Loucy (cell line): ENCODE measurements around the gene ASPSCR1.

ENCODE experiments used
- H2AFZ ChIP-seq: fragments of 200-600 bp; sonication (generic); 2 replicates; pipeline ENCODE4 v1.6.0; 2016; ENCODE audit warnings: antibody characterized with exemption, mild to moderate bottlenecking, low read length, moderate library complexity
- H3F3A ChIP-seq: fragments of 200-600 bp; 2 replicates; pipeline ENCODE4 v1.6.0; 2016; ENCODE audit warnings: antibody characterized with exemption, low read depth, mild to moderate bottlenecking
- H3K27me3 ChIP-seq: fragments of 200-600 bp; sonication (generic); 2 replicates; pipeline ENCODE4 v1.6.1; 2014; ENCODE audit warnings: low read length, mild to moderate bottlenecking; ENCODE audit not compliant: insufficient read depth, poor library complexity, severe bottlenecking
- H3K36me3 ChIP-seq: fragments of 200-600 bp; sonication (generic); 2 replicates; pipeline ENCODE4 v1.6.1; 2016; ENCODE audit warnings: low read length; ENCODE audit not compliant: insufficient read depth
- H3K4me1 ChIP-seq: fragments of 200-600 bp; sonication (generic); 2 replicates; pipeline ENCODE4 v1.5.1; 2014; ENCODE audit warnings: low read length, mild to moderate bottlenecking; ENCODE audit not compliant: insufficient read depth, poor library complexity, severe bottlenecking
- H3K4me2 ChIP-seq: fragments of 200-600 bp; sonication (generic); 2 replicates; pipeline ENCODE4 v1.6.0; 2014; ENCODE audit warnings: antibody characterized with exemption, low read length, low read depth, mild to moderate bottlenecking; ENCODE audit not compliant: poor library complexity, severe bottlenecking
- H3K4me3 ChIP-seq: fragments of 200-600 bp; sonication (generic); 2 replicates; pipeline ENCODE4 v1.5.1; 2014; ENCODE audit warnings: low read length, mild to moderate bottlenecking, mixed read lengths; ENCODE audit not compliant: poor library complexity, severe bottlenecking
- H3K79me2 ChIP-seq: fragments of 200-600 bp; sonication (generic); 2 replicates; pipeline ENCODE4 v1.6.1; 2014; ENCODE audit warnings: low read length; ENCODE audit not compliant: insufficient read depth
- H3K9ac ChIP-seq: fragments of 200-600 bp; sonication (generic); 2 replicates; pipeline ENCODE4 v1.6.0; 2014; ENCODE audit warnings: mild to moderate bottlenecking, low read depth, low read length, moderate library complexity; ENCODE audit not compliant: poor library complexity, severe bottlenecking
- H3K9me2 ChIP-seq: fragments of 200-600 bp; sonication (generic); replicated peaks from 2 replicates; pipeline ENCODE4 v1.6.1; 2016; ENCODE audit warnings: low read depth, low read length, mixed read lengths
- H3K9me3 ChIP-seq: fragments of 200-600 bp; sonication (generic); 2 replicates; pipeline ENCODE4 v1.6.1; 2014; ENCODE audit warnings: mild to moderate bottlenecking, antibody characterized with exemption, low read length, low read depth; ENCODE audit not compliant: insufficient read depth
- H4K20me1 ChIP-seq: fragments of 200-600 bp; sonication (generic); 2 replicates; pipeline ENCODE4 v1.6.0; 2014; ENCODE audit warnings: antibody characterized with exemption, low read length, mild to moderate bottlenecking; ENCODE audit not compliant: insufficient read depth, poor library complexity, severe bottlenecking
- CTCF ChIP-seq: fragments of 200-600 bp; sonication (generic); conservative IDR thresholded peaks from 2 replicates; pipeline ENCODE4 v1.5.1; 2014; ENCODE audit warnings: mild to moderate bottlenecking, antibody characterized with exemption, low read length
- EZH2phosphoT487 ChIP-seq: fragments of 200-600 bp; IDR thresholded peaks from 2 replicates; pipeline ENCODE4 v1.6.1; 2018; ENCODE audit warnings: antibody characterized with exemption, mild to moderate bottlenecking, moderate library complexity, borderline replicate concordance

Gene ASPSCR1

GRCh38 chr17:81995463-81996231 is 18.2 kb downstream of the ASPSCR1 start:
- Histone ChIP-seq H4K20me1 (no peaks in the 10 kb centered on the region), H3K4me2 (no peak overlapping the region)

GRCh38 chr17:81996232-81996756 is 18.9 kb downstream of the ASPSCR1 start:
- Histone ChIP-seq H3F3A (no peaks in the 10 kb centered on the region), H4K20me1 (no peaks in the 10 kb centered on the region), H3K4me2 (no peak overlapping the region), H3K36me3 (no peaks in the 10 kb centered on the region), H2AFZ (no peak overlapping the region), H3K9me2 (no peaks in the 10 kb centered on the region), H3K27me3 (no peaks in the 10 kb centered on the region), H3K9ac (no peak overlapping the region), H3K79me2 (no peaks in the 10 kb centered on the region), H3K9me3 (no peaks in the 10 kb centered on the region), H3K4me3 (no peak overlapping the region), H3K4me1 (no peaks in the 10 kb centered on the region)
- TF ChIP-seq CTCF (no peak), EZH2phosphoT487 (no peak)

More at GRCh38 chr17:81995463-81996231, 18.2 kb downstream of the ASPSCR1 start:
- Histone ChIP-seq H3K79me2 (no peaks in the 10 kb centered on the region), H3K9ac (no peak overlapping the region), H3K4me1 (no peaks in the 10 kb centered on the region), H3K9me3 (no peaks in the 10 kb centered on the region), H3K36me3 (no peaks in the 10 kb centered on the region), H3K9me2 (no peaks in the 10 kb centered on the region), H3K4me3 (no peak overlapping the region), H3F3A (no peaks in the 10 kb centered on the region), H3K27me3 (no peaks in the 10 kb centered on the region), H2AFZ (no peak overlapping the region)
- no peak for TF ChIP-seq EZH2phosphoT487
- TF ChIP-seq CTCF = no peak

- Histone ChIP-seq H3K4me2 (no peak overlapping the region), H3K79me2 (no peaks in the 10 kb centered on the region), H3K9me2 (no peaks in the 10 kb centered on the region), H2AFZ (no peak overlapping the region), H3K36me3 (no peaks in the 10 kb centered on the region), H3F3A (no peaks in the 10 kb centered on the region), H3K9ac (no peak overlapping the region), H3K4me3 (no peak overlapping the region), H3K4me1 (no peaks in the 10 kb centered on the region), H3K27me3 (no peaks in the 10 kb centered on the region), H4K20me1 (no peaks in the 10 kb centered on the region), H3K9me3 (no peaks in the 10 kb centered on the region)
- no peak for TF ChIP-seq EZH2phosphoT487
- TF ChIP-seq CTCF = no peak
Measured at GRCh38 chr17:81996757-81997441, 19.5 kb downstream of the ASPSCR1 start.
